Kidney tubule cell (primary cell): ENCODE measurements around the gene DRD4.
"Not testable (repeated sequence)": the region's sequence is repeated elsewhere in the genome, so short reads cannot be mapped to it uniquely, and the experiment has no call there.

ENCODE experiments used
- DNase-seq: peaks from one replicate; pipeline ENCODE4 v3.0.0-alpha.2; 2018; ENCODE audit warnings: low spot score

Gene DRD4

GRCh38 chr11:679271-680207 is 42.5 kb downstream of the DRD4 start:
- DNase-seq = no peak

GRCh38 chr11:680476-680875 is 43.4 kb downstream of the DRD4 start:
- no peak for DNase-seq

GRCh38 chr11:680970-681369 is 43.9 kb downstream of the DRD4 start:
- no peak for DNase-seq

- no peak for DNase-seq
Observed at GRCh38 chr11:686451-687243, 49.6 kb downstream of the DRD4 start.

- no peak for DNase-seq
Observed at GRCh38 chr11:687751-688150, 50.7 kb downstream of the DRD4 start.

GRCh38 chr11:688681-689080 is 51.6 kb downstream of the DRD4 start:
- no peak for DNase-seq

- DNase-seq = no peak
Observed at GRCh38 chr11:689625-690024, 52.6 kb downstream of the DRD4 start.

GRCh38 chr11:690244-690643 is 53.2 kb downstream of the DRD4 start:
- DNase-seq = not testable (repeated sequence)
